KG1 (cell line): Measurements from ENCODE around the gene RSPH4A.
A peak's percentile ranks its signal among the peaks of the same experiment; 100 is the strongest.
"Not testable (repeated sequence)": the region's sequence is repeated elsewhere in the genome, so short reads cannot be mapped to it uniquely, and the experiment has no call there.

Experiments used
- DNase-seq: peaks from one replicate; lab custom pipeline; 2025; lab: John Stamatoyannopoulos, UW

RSPH4A gene

GRCh38 chr6:116615937-116616736 lies at the start of gene RSPH4A:
Gene RSPH4A (plus strand): TSS chr6:116616479. CDS start chr6:116616624, 145 bp downstream.
- DNase-seq: peak; percentile 33

DNA sequence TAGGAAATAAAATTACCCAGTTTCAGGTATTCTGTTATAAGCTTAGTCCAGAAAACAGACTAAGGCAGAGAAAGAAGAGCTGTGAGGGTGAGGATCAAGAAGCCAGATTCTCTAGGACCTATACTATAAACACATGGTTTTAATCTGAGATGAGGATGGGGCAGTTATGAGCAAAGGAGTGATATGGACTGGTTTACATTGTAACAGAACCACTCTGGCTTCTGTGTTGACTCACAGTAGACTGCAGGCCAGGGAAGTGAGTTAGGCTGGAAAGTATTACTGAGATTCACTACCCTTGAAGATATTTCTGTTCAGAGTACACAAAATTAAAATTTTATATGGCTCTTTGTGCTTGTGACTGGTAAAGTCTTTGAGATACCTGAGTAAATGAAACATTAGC lies 48.2 kb upstream of the RSPH4A start:
- no peak for DNase-seq

DNA sequence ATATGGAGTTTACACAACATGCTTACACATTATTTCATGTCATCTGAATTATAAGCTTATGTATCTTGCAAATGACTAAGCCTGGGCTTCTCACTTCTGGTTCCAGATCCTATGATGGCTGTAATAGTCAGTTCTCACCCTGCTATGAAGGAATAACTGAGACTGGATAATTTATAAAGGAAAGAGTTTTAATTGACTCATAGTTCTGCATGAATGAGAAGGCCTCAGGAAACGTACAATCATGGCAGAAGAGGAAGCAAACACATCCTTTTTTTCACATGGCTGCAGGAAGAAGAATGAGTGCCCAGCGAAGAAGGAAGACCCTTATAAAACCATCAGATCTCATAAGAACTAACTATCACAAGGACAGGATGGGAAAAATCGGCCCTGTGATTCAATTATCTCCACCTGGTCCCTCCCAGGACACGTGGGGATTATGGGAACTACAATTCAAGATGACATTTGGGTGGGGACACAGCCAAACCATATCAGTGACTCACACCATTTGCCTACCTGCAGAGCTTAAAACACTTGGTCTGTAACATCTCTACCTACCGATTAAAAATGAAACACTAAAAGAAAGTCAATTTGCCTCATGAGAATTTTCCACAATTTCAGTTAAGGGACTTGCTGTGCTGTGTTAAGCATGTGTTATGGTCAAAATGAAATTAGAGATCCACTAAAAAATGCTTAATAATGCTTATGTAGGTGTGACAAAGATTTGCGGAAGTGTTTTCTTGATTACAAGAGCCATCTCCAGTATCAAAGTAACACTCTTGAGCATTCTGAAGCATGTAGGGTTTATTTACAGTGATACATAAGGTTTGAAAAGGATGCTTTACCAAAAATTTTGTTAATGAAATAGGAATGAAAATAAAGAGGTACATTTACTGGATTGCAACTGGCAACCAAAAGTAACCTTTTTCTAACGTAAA lies 47.2 kb upstream of the RSPH4A start:
- DNase-seq: no peak

DNA sequence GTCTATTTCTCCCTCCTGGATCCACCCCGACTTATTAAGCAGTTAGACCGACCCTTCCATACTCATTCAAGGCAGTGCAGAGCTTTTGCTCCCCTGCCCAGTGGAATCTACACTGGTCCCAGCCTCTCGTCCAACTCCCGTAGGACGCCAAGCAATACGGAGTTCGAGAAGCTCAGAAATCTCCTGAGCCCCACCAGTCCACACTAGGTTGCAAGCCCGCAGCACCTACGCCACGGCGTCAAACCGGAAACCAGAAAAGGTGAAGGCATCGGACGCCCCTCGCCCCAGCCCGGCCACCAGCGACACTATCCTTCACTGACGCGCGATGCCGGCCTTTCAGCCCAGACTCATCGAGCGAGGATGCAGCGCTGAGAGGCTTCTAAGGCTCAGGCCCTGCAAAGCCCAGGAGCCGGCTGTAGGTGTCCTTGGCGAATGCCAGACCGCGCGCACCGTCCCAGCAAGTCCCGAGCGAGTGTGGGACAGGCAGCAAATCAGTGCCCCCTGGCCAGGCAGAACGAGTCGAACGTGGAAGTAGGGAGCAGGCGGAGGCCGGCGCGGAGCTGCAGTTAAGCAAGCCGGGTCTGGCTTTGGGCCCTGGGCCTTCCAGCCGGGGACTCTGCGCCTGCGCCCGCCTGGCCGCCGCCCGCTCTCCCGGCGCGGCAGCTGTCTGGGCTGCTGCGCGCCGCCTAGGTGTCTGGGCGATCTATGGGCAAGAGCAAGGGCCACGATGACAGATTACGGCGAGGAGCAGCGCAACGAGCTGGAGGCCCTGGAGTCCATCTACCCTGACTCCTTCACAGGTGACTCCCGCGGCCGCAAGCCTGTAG lies 45.2 kb upstream of the RSPH4A start, which contains the start of gene RWDD1:
Gene RWDD1 (plus strand): TSS at position 649 of the 827 bp plus-strand sequence. CDS start 79 bp downstream, at position 728.
- peak; percentile 94 for DNase-seq

- DNase-seq: no peak
Measured at GRCh38 chr6:116571683-116572000, 44.6 kb upstream of the RSPH4A start.

GRCh38 chr6:116572162-116572561 lies 44.1 kb upstream of the RSPH4A start:
- no peak for DNase-seq

GRCh38 chr6:116575227-116575626 lies 41.1 kb upstream of the RSPH4A start:
- DNase-seq: no peak

DNA sequence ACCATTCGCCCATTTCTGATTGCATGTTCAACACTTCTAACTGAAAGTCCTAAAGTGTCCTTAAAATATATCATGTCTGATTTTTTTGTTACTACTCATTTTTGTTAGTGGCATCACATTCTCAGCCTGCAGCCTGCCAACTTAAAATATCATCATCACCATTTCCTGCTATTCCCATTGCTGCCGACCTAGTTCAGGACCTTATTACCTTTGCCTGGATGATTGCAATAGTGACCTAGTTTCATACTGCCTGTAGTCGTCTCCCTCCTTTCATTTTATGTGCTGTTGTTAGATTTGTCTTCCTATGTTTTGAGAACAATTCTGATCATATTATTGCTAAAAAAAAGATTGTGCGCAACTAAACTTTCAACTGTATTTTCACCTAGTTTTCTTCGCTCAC lies 38.8 kb upstream of the RSPH4A start:
- DNase-seq: no peak

GRCh38 chr6:116578335-116578734 lies 37.9 kb upstream of the RSPH4A start:
- DNase-seq: no peak

DNA sequence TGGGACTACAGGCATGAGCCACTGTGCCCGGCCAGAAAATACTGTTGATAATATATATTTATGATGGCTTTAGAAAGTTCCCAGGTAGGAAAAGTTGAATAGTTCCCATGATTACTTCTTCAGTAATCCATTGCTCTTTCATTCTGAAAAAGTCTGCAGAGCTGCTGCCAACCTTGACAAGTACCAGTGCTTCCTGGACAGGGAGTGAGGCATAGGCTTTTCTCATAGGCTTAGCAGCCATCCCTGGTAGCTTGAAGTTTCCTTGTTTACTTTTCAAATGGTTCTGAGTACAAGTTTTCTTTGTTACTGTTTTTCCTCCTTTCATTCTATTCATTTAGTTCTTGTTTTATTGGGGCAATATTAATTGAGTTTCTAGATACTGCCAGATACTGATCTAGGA lies 37.1 kb upstream of the RSPH4A start:
- DNase-seq: no peak

GRCh38 chr6:116580198-116580597 lies 36.1 kb upstream of the RSPH4A start:
- DNase-seq: no peak

DNA sequence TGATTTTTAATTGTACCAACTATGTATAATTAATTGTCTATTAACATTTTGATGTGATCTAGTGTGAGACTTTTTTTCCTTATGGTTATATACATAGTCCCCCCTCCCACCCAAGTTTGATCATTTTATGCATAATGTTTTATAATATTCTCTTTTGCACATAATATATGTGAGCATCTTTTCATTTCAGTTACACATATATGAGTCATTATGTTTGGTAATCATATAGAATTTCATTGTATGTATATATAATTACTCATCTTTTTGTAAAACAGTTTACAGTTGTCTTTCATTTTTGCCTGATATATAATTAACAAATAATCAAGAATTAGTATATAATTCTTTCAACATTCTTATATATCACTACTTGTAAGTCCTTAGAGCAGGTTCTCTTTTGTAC lies 30.0 kb upstream of the RSPH4A start:
- no peak for DNase-seq

GRCh38 chr6:116586738-116587137 lies 29.5 kb upstream of the RSPH4A start:
- no peak for DNase-seq

GRCh38 chr6:116595247-116595646 lies 21.0 kb upstream of the RSPH4A start:
- DNase-seq: no peak

DNA sequence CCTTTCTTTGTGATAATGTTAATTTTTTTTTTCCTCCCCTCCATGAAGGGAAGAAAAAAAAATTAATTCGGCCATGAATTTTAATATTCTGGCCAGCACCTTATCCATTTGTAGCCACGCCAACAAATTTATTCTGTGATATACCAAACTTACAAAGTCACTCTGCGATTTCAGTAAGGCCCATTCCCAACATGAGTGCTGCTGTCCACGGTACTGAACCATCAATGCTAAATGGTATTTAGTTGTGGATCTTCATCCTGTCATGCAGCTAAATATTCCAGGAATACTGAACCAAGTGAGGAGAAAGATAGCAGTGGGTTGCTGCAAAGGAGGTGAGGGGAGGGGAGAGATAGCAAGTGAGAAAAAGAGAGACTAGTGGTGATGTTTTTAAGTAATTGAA lies 19.5 kb upstream of the RSPH4A start:
- DNase-seq: no peak

GRCh38 chr6:116603916-116604315 lies 12.4 kb upstream of the RSPH4A start:
- not testable (repeated sequence) for DNase-seq

GRCh38 chr6:116604868-116605267 lies 11.4 kb upstream of the RSPH4A start:
- not testable (repeated sequence) for DNase-seq

DNA sequence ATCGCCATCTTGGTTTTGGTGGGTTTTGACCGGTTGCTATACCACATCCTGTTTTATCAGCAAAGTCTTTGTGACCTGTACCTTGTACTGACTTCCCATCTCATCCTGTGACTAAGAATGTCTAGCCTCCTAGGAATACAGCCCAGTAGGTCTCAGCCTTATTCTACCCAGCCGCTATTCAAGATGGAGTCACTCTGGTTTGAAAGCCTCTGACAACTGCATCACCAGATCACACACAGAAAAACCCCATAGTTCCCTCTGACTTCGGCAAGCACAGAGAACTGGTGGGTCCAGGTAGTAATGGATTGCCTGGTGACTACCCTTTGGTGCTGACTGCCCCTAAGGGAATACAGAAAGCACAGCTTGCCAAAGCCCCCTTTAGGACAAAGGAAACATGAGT lies 10.3 kb upstream of the RSPH4A start:
- no peak for DNase-seq

- no peak for DNase-seq
Measured at GRCh38 chr6:116611056-116611455, 5.2 kb upstream of the RSPH4A start.

GRCh38 chr6:116616737-116617053 lies 416 bp downstream of the RSPH4A start:
- no peak for DNase-seq

- no peak for DNase-seq
Measured at GRCh38 chr6:116624036-116624805, 7.9 kb downstream of the RSPH4A start.

- DNase-seq: no peak
Measured at GRCh38 chr6:116625872-116626271, 9.6 kb downstream of the RSPH4A start.
